ES-I3 (cell line): Measurements from ENCODE around the gene PC.

ENCODE experiments used
- H3K36me3 ChIP-seq: 2 replicates; pipeline ENCODE4 v1.6.1; 2013; ENCODE audit warnings: mild to moderate bottlenecking, low read length, control low read depth, moderate library complexity; ENCODE audit not compliant: insufficient read depth
- H3K4me1 ChIP-seq: 2 replicates; pipeline ENCODE4 v1.6.1; 2013; ENCODE audit warnings: mild to moderate bottlenecking, control low read depth, low read length; ENCODE audit not compliant: insufficient read depth
- H3K9ac ChIP-seq: 2 replicates; pipeline ENCODE4 v1.6.1; 2013; ENCODE audit warnings: low read depth, mild to moderate bottlenecking, low read length, moderate library complexity
- H3K9me3 ChIP-seq: 2 replicates; pipeline ENCODE4 v1.6.1; 2013; ENCODE audit warnings: mild to moderate bottlenecking, low read length, moderate library complexity; ENCODE audit not compliant: control insufficient read depth, insufficient read depth

Gene PC

GRCh38 chr11:66987158-66987620 is 29.0 kb upstream of the PC start:
- H3K9me3 ChIP-seq, result no peaks in the 10 kb centered on the region
- H3K36me3 ChIP-seq, result no peaks in the 10 kb centered on the region
- peaks cover 6% of the 10 kb centered on the region; the same call in 1 of the 2 replicates for H3K4me1 ChIP-seq
- H3K9ac ChIP-seq, result no peak overlapping the region

GRCh38 chr11:66986178-66986545 is 28.0 kb upstream of the PC start:
- Histone ChIP-seq H3K9me3 (no peaks in the 10 kb centered on the region), H3K4me1 (peaks cover 6% of the 10 kb centered on the region; the same call in 1 of the 2 replicates)

GRCh38 chr11:66985508-66986177 is 27.5 kb upstream of the PC start:
- peaks cover 6% of the 10 kb centered on the region; the same call in 1 of the 2 replicates for H3K4me1 ChIP-seq
- no peak overlapping the region for H3K9ac ChIP-seq

More at GRCh38 chr11:66986178-66986545, 28.0 kb upstream of the PC start:
- no peaks in the 10 kb centered on the region for H3K36me3 ChIP-seq
- H3K9ac ChIP-seq, result no peak overlapping the region

GRCh38 chr11:66983275-66983924 is 25.2 kb upstream of the PC start:
- Histone ChIP-seq H3K4me1 (peaks cover 6% of the 10 kb centered on the region; the same call in 1 of the 2 replicates), H3K9ac (no peak overlapping the region), H3K9me3 (peaks cover 6% of the 10 kb centered on the region), H3K36me3 (no peaks in the 10 kb centered on the region)

More at GRCh38 chr11:66985508-66986177, 27.5 kb upstream of the PC start:
- H3K36me3 ChIP-seq, result no peaks in the 10 kb centered on the region
- no peaks in the 10 kb centered on the region for H3K9me3 ChIP-seq

GRCh38 chr11:66981976-66982578 is 23.9 kb upstream of the PC start:
- H3K9me3 ChIP-seq, result peaks cover 9% of the 10 kb centered on the region
- H3K9ac ChIP-seq, result no peak overlapping the region
- H3K4me1 ChIP-seq, result no peaks in the 10 kb centered on the region; the same call in 1 of the 2 replicates
- no peaks in the 10 kb centered on the region for H3K36me3 ChIP-seq

GRCh38 chr11:66979336-66979980 is 21.3 kb upstream of the PC start:
- Histone ChIP-seq H3K36me3 (no peaks in the 10 kb centered on the region), H3K9ac (no peak overlapping the region), H3K4me1 (peaks cover 6% of the 10 kb centered on the region; the same call in 1 of the 2 replicates), H3K9me3 (peaks cover 9% of the 10 kb centered on the region)

- Histone ChIP-seq H3K4me1 (peaks cover 12% of the 10 kb centered on the region), H3K9ac (no peak overlapping the region), H3K9me3 (peaks cover 9% of the 10 kb centered on the region), H3K36me3 (no peaks in the 10 kb centered on the region)
Observed at GRCh38 chr11:66978717-66979116, 20.5 kb upstream of the PC start.

- no peaks in the 10 kb centered on the region for H3K36me3 ChIP-seq
- H3K9me3 ChIP-seq, result peaks cover 9% of the 10 kb centered on the region
- peaks cover 12% of the 10 kb centered on the region for H3K4me1 ChIP-seq
- no peak overlapping the region for H3K9ac ChIP-seq
Observed at GRCh38 chr11:66978229-66978628, 20.0 kb upstream of the PC start.

GRCh38 chr11:66976925-66977324 is 18.7 kb upstream of the PC start:
- H3K36me3 ChIP-seq, result no peaks in the 10 kb centered on the region
- peaks cover 12% of the 10 kb centered on the region for H3K4me1 ChIP-seq
- H3K9ac ChIP-seq, result no peak overlapping the region
- H3K9me3 ChIP-seq, result peaks cover 9% of the 10 kb centered on the region

GRCh38 chr11:66976028-66976467 is 17.9 kb upstream of the PC start:
- H3K9me3 ChIP-seq, result peaks cover 9% of the 10 kb centered on the region
- no peak overlapping the region for H3K9ac ChIP-seq
- no peaks in the 10 kb centered on the region for H3K36me3 ChIP-seq
- H3K4me1 ChIP-seq, result peaks cover 12% of the 10 kb centered on the region

- H3K9me3 ChIP-seq, result peaks cover 9% of the 10 kb centered on the region
- peaks cover 12% of the 10 kb centered on the region for H3K4me1 ChIP-seq
- H3K36me3 ChIP-seq, result no peaks in the 10 kb centered on the region
- H3K9ac ChIP-seq, result no peak overlapping the region
Observed at GRCh38 chr11:66975405-66976027, 17.3 kb upstream of the PC start.

- Histone ChIP-seq H3K4me1 (peaks cover 12% of the 10 kb centered on the region), H3K36me3 (no peaks in the 10 kb centered on the region), H3K9ac (no peak within 1 kb of the TSS), H3K9me3 (peaks cover 13% of the 10 kb centered on the region)
Observed at GRCh38 chr11:66974724-66975404, 16.7 kb upstream of the PC start, which contains the start of gene C11orf86. Gene C11orf86, plus strand, starts transcription at chr11:66975304. Its CDS starts 59 bp downstream, at chr11:66975363.

- Histone ChIP-seq H3K9ac (no peak overlapping the region), H3K9me3 (peaks cover 9% of the 10 kb centered on the region), H3K36me3 (no peaks in the 10 kb centered on the region), H3K4me1 (peaks cover 12% of the 10 kb centered on the region)
Observed at GRCh38 chr11:66973956-66974580, 15.9 kb upstream of the PC start.
